Subcutaneous adipose tissue (tissue), 4 donors: Measurements from ENCODE around the gene PSMC1. TPM values are rescaled to one million over a fixed set of nuclear protein-coding genes. Genes with fewer than 3 reads are reported as not detected.

Source experiments
- CTCF ChIP-seq: fragments of 450-650 bp; IDR thresholded peaks from one replicate; pipeline ENCODE4 v1.5.1; 2016; ENCODE audit warnings: low read depth, mild to moderate bottlenecking, control low read depth, antibody characterized with exemption, moderate library complexity
- total RNA-seq, 4 donors: library from RNA; depleted of rRNA; stranded (reverse); fragments of >200 nt; gene quantifications; one replicate each; pipeline ENCODE4 v1.1.0, GENCODE V29; 2016

The PSMC1 gene
- total RNA-seq, 4 donors from 2014 or later = 78.4 to 149 (median 99.2) TPM

DNA sequence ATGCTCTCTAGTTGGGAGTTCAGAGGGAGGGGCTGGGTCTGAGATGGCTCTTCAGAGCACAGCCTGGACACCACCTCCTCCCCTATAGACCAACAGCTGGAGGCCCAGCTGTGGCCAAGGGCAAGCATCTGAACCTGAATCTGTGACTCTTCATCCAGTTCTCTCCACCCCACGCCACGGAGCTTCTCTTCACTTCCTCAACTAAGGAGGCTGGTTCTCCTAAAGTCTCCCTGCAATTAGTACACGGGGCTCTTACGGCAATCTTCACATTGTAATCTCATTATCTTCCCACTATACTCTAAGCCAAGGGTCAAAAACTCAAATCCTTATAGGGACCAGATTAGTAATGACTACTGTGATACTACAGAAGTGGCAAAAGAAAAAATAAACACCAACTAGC, 65.5 kb downstream of the PSMC1 start:
- no peak for TF ChIP-seq CTCF

Other genes starting within 250 kb of the PSMC1 start
- 1 to 10 TPM in 1 of 4 donors, under 1 TPM in 1, not detected in 2; 0.44 to 7.0 TPM for gene KCNK13, start 194.6 kb upstream of the PSMC1 start, total RNA-seq
- gene NRDE2, start 75.4 kb downstream of the PSMC1 start, total RNA-seq = 10 to 100 TPM in 2 of 4 donors, 1 to 10 TPM in 2; 4.7 to 23.7 (median 12.4) TPM
- gene CALM1, start 140.5 kb downstream of the PSMC1 start, total RNA-seq = 100 to 1,000 TPM; 224 to 493 (median 260) TPM